SK-N-SH treated with all-trans-retinoic acid at 6 μM for 48 hours (cell line): ENCODE measurements around the gene MBOAT2.

Experiments
- CSDC2 ChIP-seq: fragments of 250-450 bp; sonication (Bioruptor Pico); IDR thresholded peaks from 2 replicates; pipeline ENCODE4 v1.5.0; 2020; ENCODE audit warnings: mild to moderate bottlenecking, moderate library complexity
- ESRRG ChIP-seq: fragments of 250-450 bp; sonication (Bioruptor Pico); IDR thresholded peaks from 2 replicates; pipeline ENCODE4 v1.6.1; 2021; ENCODE audit warnings: mild to moderate bottlenecking
- GLIS3 ChIP-seq: fragments of 250-450 bp; sonication (Bioruptor Pico); IDR thresholded peaks from 2 replicates; pipeline ENCODE4 v1.5.0; 2020; ENCODE audit warnings: mild to moderate bottlenecking, moderate library complexity
- ISL1 ChIP-seq: fragments of 250-450 bp; sonication (Bioruptor Pico); IDR thresholded peaks from 2 replicates; pipeline ENCODE4 v2.1.2; 2022; ENCODE audit warnings: mild to moderate bottlenecking, moderate library complexity
- TOX ChIP-seq: fragments of 250-450 bp; sonication (Bioruptor Pico); IDR thresholded peaks from 2 replicates; pipeline ENCODE4 v1.8.0; 2021; ENCODE audit warnings: mild to moderate bottlenecking, moderate library complexity, borderline replicate concordance
- ZC3H10 ChIP-seq: fragments of 250-450 bp; sonication (Bioruptor Pico); IDR thresholded peaks from 2 replicates; pipeline ENCODE4 v1.5.1; 2021; ENCODE audit warnings: mild to moderate bottlenecking, moderate library complexity
- ZFP3 ChIP-seq: fragments of 250-450 bp; sonication (Bioruptor Pico); IDR thresholded peaks from 2 replicates; pipeline ENCODE4 v1.5.0; 2020; ENCODE audit warnings: mild to moderate bottlenecking, moderate library complexity
- ZNF565 ChIP-seq: fragments of 450-650 bp; formaldehyde crosslinking; conservative IDR thresholded peaks from 2 replicates; pipeline ENCODE4 v1.5.0; 2020; ENCODE audit warnings: low read depth, mild to moderate bottlenecking, moderate library complexity
- TF ChIP-seq, protein P1 (sequence below): fragments of 250-450 bp; sonication (Bioruptor Pico); IDR thresholded peaks from 2 replicates; pipeline ENCODE4 v1.5.1; 2021; ENCODE audit warnings: mild to moderate bottlenecking, moderate library complexity

DNA sequence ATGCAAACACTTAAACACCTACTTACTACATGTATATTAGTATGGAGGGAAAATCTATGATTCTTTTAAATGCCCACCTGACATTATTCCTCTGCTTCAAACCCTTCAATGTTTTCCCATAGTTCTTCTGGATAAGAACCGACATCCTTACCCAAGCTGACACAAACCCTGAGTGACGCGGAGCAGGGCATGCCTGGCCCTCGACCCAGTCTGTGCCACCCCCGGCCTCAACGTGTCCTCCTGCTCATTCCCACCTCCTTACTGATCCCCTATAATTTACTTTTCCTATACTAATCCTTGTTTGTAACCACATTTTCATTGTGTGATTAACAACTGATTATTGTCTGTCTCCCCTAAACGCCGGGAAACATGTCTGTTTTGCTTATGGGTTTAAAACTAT is 183.5 kb downstream of the MBOAT2 start:
- no peak for TF ChIP-seq TOX (CRISPR knock-in tag)
- no peak for TF ChIP-seq ISL1
- TF ChIP-seq CSDC2: no peak
- no peak for TF ChIP-seq ZNF565 (CRISPR knock-in tag)
- no peak for TF ChIP-seq GLIS3 (CRISPR knock-in tag)
- no peak for TF ChIP-seq ZC3H10 (CRISPR knock-in tag)
- TF ChIP-seq, protein P1, sequence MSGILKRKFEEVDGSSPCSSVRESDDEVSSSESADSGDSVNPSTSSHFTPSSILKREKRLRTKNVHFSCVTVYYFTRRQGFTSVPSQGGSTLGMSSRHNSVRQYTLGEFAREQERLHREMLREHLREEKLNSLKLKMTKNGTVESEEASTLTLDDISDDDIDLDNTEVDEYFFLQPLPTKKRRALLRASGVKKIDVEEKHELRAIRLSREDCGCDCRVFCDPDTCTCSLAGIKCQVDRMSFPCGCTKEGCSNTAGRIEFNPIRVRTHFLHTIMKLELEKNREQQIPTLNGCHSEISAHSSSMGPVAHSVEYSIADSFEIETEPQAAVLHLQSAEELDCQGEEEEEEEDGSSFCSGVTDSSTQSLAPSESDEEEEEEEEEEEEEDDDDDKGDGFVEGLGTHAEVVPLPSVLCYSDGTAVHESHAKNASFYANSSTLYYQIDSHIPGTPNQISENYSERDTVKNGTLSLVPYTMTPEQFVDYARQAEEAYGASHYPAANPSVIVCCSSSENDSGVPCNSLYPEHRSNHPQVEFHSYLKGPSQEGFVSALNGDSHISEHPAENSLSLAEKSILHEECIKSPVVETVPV (CRISPR knock-in tag): no peak
- no peak for TF ChIP-seq ZFP3 (CRISPR knock-in tag)
- TF ChIP-seq ESRRG (CRISPR knock-in tag): no peak
